HepG2 (cell line): ENCODE results near the gene RDH8.

Experiments used
- CHD4 ChIP-seq: fragments of 200-600 bp; sonication (generic); IDR thresholded peaks from 2 replicates; pipeline ENCODE4 v1.7.0; 2017; ENCODE audit warnings: mild to moderate bottlenecking, low read length, borderline replicate concordance
- GABPA ChIP-seq, 2 experiments: IDR thresholded peaks; 2 replicates each; pipeline ENCODE4 v1.6.1; 2011 to 2016; ENCODE audit warnings: low read depth in 2 of 2, low read length in 1 of 2, missing biosample characterization in 1 of 2, missing genetic modification characterization in 1 of 2
- HNRNPLL ChIP-seq: fragments of 200-400 bp; formaldehyde crosslinking; IDR thresholded peaks from 2 replicates; pipeline ENCODE4 v1.6.1; 2017; ENCODE audit warnings: mild to moderate bottlenecking, low read depth, low read length; ENCODE audit not compliant: poor library complexity, severe bottlenecking
- SAFB2 ChIP-seq: sonication (generic); formaldehyde crosslinking; IDR thresholded peaks from 2 replicates; pipeline ENCODE4 v1.5.1; 2020; ENCODE audit warnings: missing genetic modification reagents, low read depth, mild to moderate bottlenecking, borderline replicate concordance
- SATB2 ChIP-seq: sonication (generic); formaldehyde crosslinking; IDR thresholded peaks from 2 replicates; pipeline ENCODE4 v1.5.0; 2020; ENCODE audit warnings: missing genetic modification reagents
- TBX3 ChIP-seq: fragments of 450-650 bp; IDR thresholded peaks from 2 replicates; pipeline ENCODE4 v1.6.1; 2017; ENCODE audit warnings: antibody characterized with exemption, mild to moderate bottlenecking, inconsistent platforms, borderline replicate concordance
- ZFX ChIP-seq: sonication (generic); formaldehyde crosslinking; IDR thresholded peaks from 2 replicates; pipeline ENCODE4 v1.4.0; 2020; ENCODE audit warnings: mild to moderate bottlenecking, low read depth, missing genetic modification reagents, moderate library complexity
- ZNF772 ChIP-seq: sonication (generic); formaldehyde crosslinking; IDR thresholded peaks from 2 replicates; pipeline ENCODE4 v1.5.0; 2020; ENCODE audit warnings: mild to moderate bottlenecking, missing genetic modification reagents
- TF ChIP-seq, protein P1 (sequence below): sonication (generic); formaldehyde crosslinking; IDR thresholded peaks from 2 replicates; pipeline ENCODE4 v1.5.0; 2020; ENCODE audit warnings: mild to moderate bottlenecking, missing genetic modification reagents, moderate library complexity
- TF ChIP-seq, protein P2 (sequence below): IDR thresholded peaks from 2 replicates; pipeline ENCODE4 v1.6.1; 2016; ENCODE audit warnings: low read depth

DNA sequence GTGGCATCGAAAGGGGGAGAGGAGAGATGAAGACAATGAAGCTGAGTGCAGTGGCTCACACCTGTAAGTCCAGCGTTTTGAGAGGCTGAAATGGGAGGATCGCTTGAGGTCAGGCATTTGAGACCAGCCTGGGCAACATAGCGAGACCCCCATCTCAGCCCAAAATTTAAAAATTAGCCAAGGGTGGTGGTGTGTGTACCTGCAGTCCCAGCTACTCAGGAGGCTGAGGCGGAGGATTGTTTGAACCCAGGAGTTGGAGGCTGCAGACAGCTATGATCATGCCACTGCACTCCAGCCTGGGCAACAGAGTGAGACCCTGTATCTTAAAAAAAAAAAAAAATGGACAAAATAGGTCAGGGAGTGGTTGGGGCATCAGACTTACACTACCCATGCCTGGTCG lies 7.6 kb downstream of the RDH8 start:
- TF ChIP-seq SATB2 (no peak), SAFB2 (CRISPR knock-in tag) (no peak), GABPA (IDR thresholded peaks at IDR 0.05; ENCODE audit: low read depth, low read length) (no peak), GABPA (CRISPR knock-in tag; IDR thresholded peaks at IDR 0.05; ENCODE audit: low read depth) (no peak), CHD4 (no peak), HNRNPLL (no peak), ZNF772 (no peak), ZFX (CRISPR knock-in tag) (no peak), TBX3 (no peak)
- TF ChIP-seq, protein P1, sequence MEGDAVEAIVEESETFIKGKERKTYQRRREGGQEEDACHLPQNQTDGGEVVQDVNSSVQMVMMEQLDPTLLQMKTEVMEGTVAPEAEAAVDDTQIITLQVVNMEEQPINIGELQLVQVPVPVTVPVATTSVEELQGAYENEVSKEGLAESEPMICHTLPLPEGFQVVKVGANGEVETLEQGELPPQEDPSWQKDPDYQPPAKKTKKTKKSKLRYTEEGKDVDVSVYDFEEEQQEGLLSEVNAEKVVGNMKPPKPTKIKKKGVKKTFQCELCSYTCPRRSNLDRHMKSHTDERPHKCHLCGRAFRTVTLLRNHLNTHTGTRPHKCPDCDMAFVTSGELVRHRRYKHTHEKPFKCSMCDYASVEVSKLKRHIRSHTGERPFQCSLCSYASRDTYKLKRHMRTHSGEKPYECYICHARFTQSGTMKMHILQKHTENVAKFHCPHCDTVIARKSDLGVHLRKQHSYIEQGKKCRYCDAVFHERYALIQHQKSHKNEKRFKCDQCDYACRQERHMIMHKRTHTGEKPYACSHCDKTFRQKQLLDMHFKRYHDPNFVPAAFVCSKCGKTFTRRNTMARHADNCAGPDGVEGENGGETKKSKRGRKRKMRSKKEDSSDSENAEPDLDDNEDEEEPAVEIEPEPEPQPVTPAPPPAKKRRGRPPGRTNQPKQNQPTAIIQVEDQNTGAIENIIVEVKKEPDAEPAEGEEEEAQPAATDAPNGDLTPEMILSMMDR = no peak
- TF ChIP-seq, protein P2, sequence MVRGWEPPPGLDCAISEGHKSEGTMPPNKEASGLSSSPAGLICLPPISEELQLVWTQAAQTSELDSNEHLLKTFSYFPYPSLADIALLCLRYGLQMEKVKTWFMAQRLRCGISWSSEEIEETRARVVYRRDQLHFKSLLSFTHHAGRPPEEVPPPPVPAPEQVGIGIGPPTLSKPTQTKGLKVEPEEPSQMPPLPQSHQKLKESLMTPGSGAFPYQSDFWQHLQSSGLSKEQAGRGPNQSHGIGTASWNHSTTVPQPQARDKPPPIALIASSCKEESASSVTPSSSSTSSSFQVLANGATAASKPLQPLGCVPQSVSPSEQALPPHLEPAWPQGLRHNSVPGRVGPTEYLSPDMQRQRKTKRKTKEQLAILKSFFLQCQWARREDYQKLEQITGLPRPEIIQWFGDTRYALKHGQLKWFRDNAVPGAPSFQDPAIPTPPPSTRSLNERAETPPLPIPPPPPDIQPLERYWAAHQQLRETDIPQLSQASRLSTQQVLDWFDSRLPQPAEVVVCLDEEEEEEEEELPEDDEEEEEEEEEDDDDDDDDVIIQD (CRISPR knock-in tag) = no peak
